Kidney epithelial cell (primary cell): ENCODE results near the gene BAIAP2L1. TPM values are rescaled to one million over a fixed set of nuclear protein-coding genes. Genes with fewer than 3 reads are reported as not detected.

Source experiments
- DNase-seq: peaks from one replicate; pipeline ENCODE4 v3.0.0-alpha.2; 2010; ENCODE audit warnings: low read depth
- H3K27me3 ChIP-seq: 2 replicates; pipeline ENCODE4 v1.6.0; 2011; ENCODE audit warnings: low read length; ENCODE audit not compliant: control insufficient read depth, insufficient read depth
- H3K36me3 ChIP-seq: 2 replicates; pipeline ENCODE4 v1.5.1; 2011; ENCODE audit warnings: low read length; ENCODE audit not compliant: control insufficient read depth, insufficient read depth
- H3K4me3 ChIP-seq: 2 replicates; pipeline ENCODE4 v1.5.1; 2011; ENCODE audit warnings: low read depth, mild to moderate bottlenecking, control low read depth, low read length
- CTCF ChIP-seq: IDR thresholded peaks from 2 replicates; pipeline ENCODE4 v1.5.1; 2011; ENCODE audit warnings: mild to moderate bottlenecking, moderate library complexity, low read length, control low read depth, inconsistent platforms; ENCODE audit not compliant: insufficient read depth, poor library complexity, severe bottlenecking
- total RNA-seq: library from RNA; depleted of rRNA; stranded (reverse); fragments of >200 nt; gene quantifications from 2 replicates; pipeline ENCODE4 v1.2.3, GENCODE V29; 2015

The BAIAP2L1 gene
- total RNA-seq, 1 donor from 2014 or later: 32.5 TPM

GRCh38 chr7:98335411-98335977, 65.4 kb downstream of the BAIAP2L1 start:
- no peaks in the 10 kb centered on the region for H3K27me3 ChIP-seq
- DNase-seq: no peak
- TF ChIP-seq CTCF: no peak
- no peaks in the 10 kb centered on the region for H3K36me3 ChIP-seq
- H3K4me3 ChIP-seq: no peak overlapping the region

GRCh38 chr7:98334081-98334480, 66.8 kb downstream of the BAIAP2L1 start:
- TF ChIP-seq CTCF: no peak
- Histone ChIP-seq H3K27me3 (no peaks in the 10 kb centered on the region), H3K36me3 (no peaks in the 10 kb centered on the region), H3K4me3 (no peak overlapping the region)
- DNase-seq: no peak

GRCh38 chr7:98330926-98331529, 69.9 kb downstream of the BAIAP2L1 start:
- no peaks in the 10 kb centered on the region for H3K27me3 ChIP-seq
- H3K4me3 ChIP-seq: no peak overlapping the region
- no peak for DNase-seq
- no peak for TF ChIP-seq CTCF
- H3K36me3 ChIP-seq: no peaks in the 10 kb centered on the region

GRCh38 chr7:98329791-98330373, 71.0 kb downstream of the BAIAP2L1 start:
- Histone ChIP-seq H3K4me3 (no peak overlapping the region), H3K27me3 (no peaks in the 10 kb centered on the region), H3K36me3 (no peaks in the 10 kb centered on the region)
- no peak for DNase-seq
- no peak for TF ChIP-seq CTCF

GRCh38 chr7:98329100-98329790, 71.6 kb downstream of the BAIAP2L1 start:
- DNase-seq: no peak
- Histone ChIP-seq H3K36me3 (no peaks in the 10 kb centered on the region), H3K4me3 (no peak overlapping the region), H3K27me3 (no peaks in the 10 kb centered on the region)
- TF ChIP-seq CTCF: no peak
